Heart left ventricle (tissue), 16 donors: ENCODE data around the gene MESP2. TPM values are rescaled to one million over a fixed set of nuclear protein-coding genes. Genes with fewer than 3 reads are reported as not detected.
A peak's percentile ranks its signal among the peaks of the same experiment; 100 is the strongest.

Experiments
- ATAC-seq, 4 donors: fragments of 200-7000 bp; cut with Tn5 transposase; one replicate each; pipeline ENCODE4 v1.9.1; 2020 to 2022; ENCODE audit warnings: moderate library complexity in 4 of 4, mild to moderate bottlenecking in 3 of 4, moderate number of reproducible peaks in 1 of 4
- DNase-seq, 5 donors: peaks; one replicate each; pipeline ENCODE4 v3.0.0-alpha.2; 2020
- H3K27ac ChIP-seq, 12 donors: fragments of 200-600 bp; sonication (generic) in 4 of 12; one replicate each; pipeline versions ENCODE4 v1.5.0 to v1.8.0; 2016 to 2022; ENCODE audit warnings: mild to moderate bottlenecking in 2 of 12
- H3K27me3 ChIP-seq, 9 donors: fragments of 200-600 bp; sonication (generic) in 2 of 9; one replicate each; pipeline versions ENCODE4 v1.5.1 to v1.8.0; 2016 to 2022; ENCODE audit warnings: mild to moderate bottlenecking in 3 of 9
- H3K36me3 ChIP-seq, 9 donors: fragments of 200-600 bp; sonication (generic) in 2 of 9; one replicate each; pipeline versions ENCODE4 v1.5.0 to v1.8.0; 2018 to 2022; ENCODE audit warnings: mild to moderate bottlenecking in 2 of 9
- H3K4me1 ChIP-seq, 12 donors: fragments of 200-600 bp; sonication (generic) in 4 of 12; one replicate each; pipeline versions ENCODE4 v1.5.0 to v1.8.0; 2016 to 2022; ENCODE audit warnings: mild to moderate bottlenecking in 3 of 12
- H3K4me3 ChIP-seq, 12 donors: fragments of 200-600 bp; sonication (generic) in 4 of 12; one replicate each; pipeline versions ENCODE4 v1.5.0 to v1.8.0; 2017 to 2022; ENCODE audit warnings: mild to moderate bottlenecking in 9 of 12, moderate library complexity in 4 of 12
- H3K9me3 ChIP-seq, 12 donors: fragments of 200-600 bp; sonication (generic) in 4 of 12; one replicate each; pipeline versions ENCODE4 v1.5.0 to v1.8.0; 2016 to 2022; ENCODE audit warnings: mild to moderate bottlenecking in 1 of 12
- POLR2A ChIP-seq, 2 donors: fragments of 450-650 bp; IDR thresholded peaks; one replicate each; pipeline ENCODE4 v1.6.1; 2017; ENCODE audit warnings: antibody characterized with exemption in 2 of 2, mild to moderate bottlenecking in 2 of 2, moderate library complexity in 2 of 2
- WGBS, 4 donors: extraction: QIAGEN DNeasy Blood & Tissue Kit in 2 of 4; methylation state at CpG; one replicate each; pipeline versions ENCODE4 v1.1.5 to v1.1.7; 2013 to 2018; 5-methylcytosine and 5-hydroxymethylcytosine counted together
- intact Hi-C, 10 donors: fragments of 100-400 bp; cut with DNase I; formaldehyde crosslinking; loops; one replicate each; pipeline versions ENCODE4 v1.11.1 to v1.14.2; 2022
- polyA plus RNA-seq, 2 donors: library from polyadenylated mRNA; stranded (reverse); fragments of 200-250 nt; gene quantifications; one replicate each; pipeline ENCODE4 v1.2.3, GENCODE V29; 2013
- total RNA-seq, 9 donors: library from RNA; depleted of rRNA in 2 of 9; stranded (reverse); fragments of >200 nt in 2 of 9; fragmentation: NEBNext Ultra II Directional in 3 of 9; extraction: Animal tissue kit (Norgen Biotek cat#: 25700) in 3 of 9; gene quantifications; one replicate each; pipeline versions ENCODE4 v1.1.0 to v1.2.4, GENCODE V29; 2016 to 2023
- TF ChIP-seq, protein P1 (sequence below), 12 donors: fragments of 200-600 bp; sonication (generic) in 4 of 12; IDR thresholded peaks; one replicate each; pipeline versions ENCODE4 v1.5.0 to v1.8.0; 2018 to 2022; ENCODE audit warnings: antibody characterized with exemption in 12 of 12, mild to moderate bottlenecking in 5 of 12
- donor health status: ischemic (EF 13 %, LVEDD 7.1; RV severe dilation, severe dysfunction).
- donor health status: healthy with polysubstance abuse.
- donor health status: DM: no; HTN: yes; CAD: no.
- donor health status: DM: no; HTN: no; CAD: no.
- donor health status: ischemic (EF 25% LVEDD 6.9; RV normal size, moderate dysfunction).
- donor health status: ischemic (EF 25% LVEDD 5.7; RV mildly dilated, moderate dysfunction).
- donor health status: healthy.
- donor health status: DM: yes; HTN: yes; CAD: no.
- donor health status: ischemic (EF 35%, LVEDD 5.7; RV mildly dilated, moderate dysfunction).
- donor health status: nonischemic (EF 11% LVEDD 7.7; RV severe dilation, severe dysfunction).
- donor health status: DM: yes; HTN: yes; CAD: no.
- donor health status: PGD.
- donor health status: ischemic (EF 29% LVEDD 5.4; RV normal size, mild dysfunction).
- donor health status: nonischemic (EF 23%, LVEDD 6.1; RV moderate dilation, normal function).

MESP2 gene
- total and polyA plus RNA-seq, 11 donors = 0.16 to 0.65 (median 0.58) TPM; not detected in 7

GRCh38 chr15:89749054-89749453 lies 27.1 kb upstream of the MESP2 start:
- peaks cover 0 to 18% (median 12%) of the 10 kb centered on the region in 12 donors for H3K4me1 ChIP-seq
- TF ChIP-seq POLR2A (IDR thresholded peaks at IDR 0.05) = no peak
- TF ChIP-seq, protein P1, sequence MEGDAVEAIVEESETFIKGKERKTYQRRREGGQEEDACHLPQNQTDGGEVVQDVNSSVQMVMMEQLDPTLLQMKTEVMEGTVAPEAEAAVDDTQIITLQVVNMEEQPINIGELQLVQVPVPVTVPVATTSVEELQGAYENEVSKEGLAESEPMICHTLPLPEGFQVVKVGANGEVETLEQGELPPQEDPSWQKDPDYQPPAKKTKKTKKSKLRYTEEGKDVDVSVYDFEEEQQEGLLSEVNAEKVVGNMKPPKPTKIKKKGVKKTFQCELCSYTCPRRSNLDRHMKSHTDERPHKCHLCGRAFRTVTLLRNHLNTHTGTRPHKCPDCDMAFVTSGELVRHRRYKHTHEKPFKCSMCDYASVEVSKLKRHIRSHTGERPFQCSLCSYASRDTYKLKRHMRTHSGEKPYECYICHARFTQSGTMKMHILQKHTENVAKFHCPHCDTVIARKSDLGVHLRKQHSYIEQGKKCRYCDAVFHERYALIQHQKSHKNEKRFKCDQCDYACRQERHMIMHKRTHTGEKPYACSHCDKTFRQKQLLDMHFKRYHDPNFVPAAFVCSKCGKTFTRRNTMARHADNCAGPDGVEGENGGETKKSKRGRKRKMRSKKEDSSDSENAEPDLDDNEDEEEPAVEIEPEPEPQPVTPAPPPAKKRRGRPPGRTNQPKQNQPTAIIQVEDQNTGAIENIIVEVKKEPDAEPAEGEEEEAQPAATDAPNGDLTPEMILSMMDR (IDR thresholded peaks at IDR 0.05) = no peak
- no peaks in the 10 kb centered on the region for H3K36me3 ChIP-seq
- 84 to 90% (median 87%) methylated on average over 7 of the region's 7 CpGs for WGBS, 4 donors
- DNase-seq (no peak), ATAC-seq (no peak)
- H3K4me3 ChIP-seq = no peak overlapping the region
- H3K9me3 ChIP-seq = no peaks in the 10 kb centered on the region
- intact Hi-C loops = loop anchor here in 1 of 10 donors (10.0 kb wide), 1 partner anchor 104 kb away; no protein-coding TSS in a partner anchor
- H3K27me3 ChIP-seq = peaks cover 0 to 40% (median 4%) of the 10 kb centered on the region in 9 donors
- H3K27ac ChIP-seq = peak overlapping the region in 1 of 12 donors; percentile 81

- no peaks in the 10 kb centered on the region for H3K36me3 ChIP-seq
- DNase-seq (no peak), ATAC-seq (no peak)
- intact Hi-C loops = loop anchor here in 1 of 10 donors (10.0 kb wide), 1 partner anchor 105 kb away; no protein-coding TSS in a partner anchor
- peak overlapping the region in 3 of 12 donors; percentile 62 to 72 (median 72) for H3K4me3 ChIP-seq
- peak overlapping the region in 1 of 12 donors; percentile 81 for H3K27ac ChIP-seq
- H3K27me3 ChIP-seq = peaks cover 0 to 35% (median 4%) of the 10 kb centered on the region in 9 donors
- WGBS, 4 donors = 72 to 87% (median 73%) methylated on average over 3 to 4 of the region's 4 CpGs
- no peaks in the 10 kb centered on the region for H3K9me3 ChIP-seq
- TF ChIP-seq POLR2A (IDR thresholded peaks at IDR 0.05) = no peak
- TF ChIP-seq, protein P1 (IDR thresholded peaks at IDR 0.05) = no peak
- H3K4me1 ChIP-seq = peaks cover 0 to 18% (median 12%) of the 10 kb centered on the region in 12 donors
Observed at GRCh38 chr15:89749526-89749925, 26.6 kb upstream of the MESP2 start.

GRCh38 chr15:89749951-89750559 lies 26.1 kb upstream of the MESP2 start:
- intact Hi-C loops = loop anchor here in 5 of 10 donors (10.0 kb wide), 4 partner anchors 105 to 335 kb away; no protein-coding TSS in a partner anchor
- H3K4me1 ChIP-seq = peaks cover 0 to 18% (median 12%) of the 10 kb centered on the region in 12 donors
- H3K4me3 ChIP-seq = peak overlapping the region; percentile 30 to 84 (median 72)
- peak overlapping the region in 6 of 12 donors; percentile 30 to 81 (median 59) for H3K27ac ChIP-seq
- H3K27me3 ChIP-seq = peaks cover 0 to 30% (median 4%) of the 10 kb centered on the region in 9 donors
- no peaks in the 10 kb centered on the region for H3K9me3 ChIP-seq
- H3K36me3 ChIP-seq = no peaks in the 10 kb centered on the region
- DNase-seq (peak in 1 of 5 donors; percentile 39), ATAC-seq (peak in 3 of 4 donors; percentile 3 to 28 (median 16))
- 3 to 6% (median 4%) methylated on average over 24 to 41 of the region's 41 CpGs for WGBS, 4 donors
- no peak for TF ChIP-seq POLR2A (IDR thresholded peaks at IDR 0.05)
- TF ChIP-seq, protein P1 (IDR thresholded peaks at IDR 0.05) = no peak
